ENCODE measurements around the gene ZNF827.

GRCh38 chr4:145730026-145730425, 208.6 kb downstream of the ZNF827 start:
- TF ChIP-seq CTCF (IDR thresholded peaks at IDR 0.05 in 2 of 3, conservative IDR thresholded peaks at IDR 0.05 in 1 of 3; ENCODE audit: borderline replicate concordance in 1 of 3, insufficient read depth in 1 of 3, low read depth in 2 of 3, low read length in 2 of 3) (no peak), SIN3A (IDR thresholded peaks at IDR 0.05; ENCODE audit: low read depth) (no peak), REST (IDR thresholded peaks at IDR 0.05; ENCODE audit: low read depth) (no peak)

Measured in HCT116 (cell line).